GM23338 (cell line): ENCODE measurements around the gene DIAPH3. TPM values are rescaled to one million over a fixed set of nuclear protein-coding genes. Genes with fewer than 3 reads are reported as not detected.

Experiments used
- ATAC-seq: fragments of 200-7000 bp; cut with Tn5 transposase; 3 replicates; pipeline ENCODE4 v1.9.1; 2020
- DNase-seq: peaks from one replicate; pipeline ENCODE4 v3.0.0-alpha.2; 2015; ENCODE audit warnings: low spot score
- H2AFZ ChIP-seq: fragments of 200-600 bp; sonication (generic); 2 replicates; pipeline ENCODE4 v1.8.0; 2016; ENCODE audit warnings: antibody characterized with exemption, mild to moderate bottlenecking, moderate library complexity
- H3F3A ChIP-seq: fragments of 200-600 bp; sonication (generic); replicated peaks from 2 replicates; pipeline ENCODE4 v1.8.0; 2017; ENCODE audit warnings: antibody characterized with exemption, mixed run types, low read depth
- H3K27ac ChIP-seq: fragments of 200-600 bp; sonication (generic); 2 replicates; pipeline ENCODE4 v1.6.1; 2016; ENCODE audit warnings: low read depth
- H3K27me3 ChIP-seq: fragments of 200-600 bp; sonication (generic); 2 replicates; pipeline ENCODE4 v1.8.0; 2016; ENCODE audit warnings: mild to moderate bottlenecking, mixed run types, moderate library complexity; ENCODE audit not compliant: insufficient read depth
- H3K36me3 ChIP-seq: fragments of 200-600 bp; sonication (generic); 2 replicates; pipeline ENCODE4 v1.8.0; 2016; ENCODE audit warnings: mild to moderate bottlenecking; ENCODE audit not compliant: insufficient read depth
- H3K4me1 ChIP-seq: fragments of 200-600 bp; sonication (generic); 2 replicates; pipeline ENCODE4 v1.8.0; 2016; ENCODE audit warnings: mild to moderate bottlenecking, moderate library complexity; ENCODE audit not compliant: insufficient read depth
- H3K4me2 ChIP-seq: fragments of 200-600 bp; sonication (generic); 2 replicates; pipeline ENCODE4 v1.7.1; 2017; ENCODE audit warnings: mixed run types
- H3K4me3 ChIP-seq: fragments of 200-600 bp; sonication (generic); 2 replicates; pipeline ENCODE4 v1.6.1; 2016; ENCODE audit warnings: mixed run types
- H3K79me2 ChIP-seq: fragments of 200-600 bp; sonication (generic); replicated peaks from 2 replicates; pipeline ENCODE4 v1.8.0; 2017; ENCODE audit warnings: mild to moderate bottlenecking; ENCODE audit not compliant: insufficient read depth
- H3K9me2 ChIP-seq: fragments of 200-600 bp; sonication (generic); 2 replicates; pipeline ENCODE4 v1.8.0; 2017; ENCODE audit not compliant: insufficient read depth
- H4K20me1 ChIP-seq: fragments of 200-600 bp; sonication (generic); replicated peaks from 2 replicates; pipeline ENCODE4 v1.8.0; 2017; ENCODE audit warnings: mild to moderate bottlenecking; ENCODE audit not compliant: insufficient read depth
- H3K27ac Mint-ChIP-seq: 2 replicates; pipeline ENCODE4 v1.8.0; 2020; ENCODE audit warnings: inconsistent platforms, mild to moderate bottlenecking, moderate library complexity, mixed read lengths
- H3K27me3 Mint-ChIP-seq: 3 replicates; pipeline ENCODE4 v1.8.0; 2022; ENCODE audit warnings: low read depth, mild to moderate bottlenecking, moderate library complexity, mixed read lengths, inconsistent platforms; ENCODE audit not compliant: insufficient read depth, poor library complexity
- H3K36me3 Mint-ChIP-seq: 3 replicates; pipeline ENCODE4 v1.8.0; 2021; ENCODE audit warnings: low read depth, mild to moderate bottlenecking, inconsistent platforms, moderate library complexity, mixed read lengths
- H3K4me1 Mint-ChIP-seq: 3 replicates; pipeline ENCODE4 v1.8.0; 2020; ENCODE audit warnings: mild to moderate bottlenecking, inconsistent platforms, mixed read lengths
- H3K4me3 Mint-ChIP-seq: 3 replicates; pipeline ENCODE4 v1.8.0; 2021; ENCODE audit warnings: moderate library complexity, mild to moderate bottlenecking, inconsistent platforms, mixed read lengths
- H3K9me3 Mint-ChIP-seq: 3 replicates; pipeline ENCODE4 v1.8.0; 2020; ENCODE audit warnings: moderate library complexity, mild to moderate bottlenecking, inconsistent platforms, mixed read lengths
- EZH2 ChIP-seq: fragments of 200-600 bp; sonication (generic); IDR thresholded peaks from one replicate; pipeline ENCODE4 v1.8.0; 2017; ENCODE audit warnings: antibody characterized with exemption, mild to moderate bottlenecking, low read depth; ENCODE audit not compliant: unreplicated experiment
- EZH2phosphoT487 ChIP-seq: fragments of 200-600 bp; sonication (generic); IDR thresholded peaks from one replicate; pipeline ENCODE4 v1.8.1; 2018; ENCODE audit warnings: antibody characterized with exemption; ENCODE audit not compliant: unreplicated experiment
- POLR2AphosphoS5 ChIP-seq: IDR thresholded peaks from 2 replicates; pipeline ENCODE4 v1.6.1; 2016; ENCODE audit warnings: antibody characterized with exemption, low read depth
- STAT1 ChIP-seq: IDR thresholded peaks from one replicate; pipeline ENCODE4 v1.6.1; 2016; ENCODE audit warnings: antibody characterized with exemption; ENCODE audit not compliant: unreplicated experiment
- ZNF114 ChIP-seq: fragments of 250-450 bp; sonication (Bioruptor Pico); IDR thresholded peaks from 2 replicates; pipeline ENCODE4 v1.5.0; 2020; ENCODE audit warnings: mild to moderate bottlenecking, moderate library complexity
- polyA plus RNA-seq: library from polyadenylated mRNA; unstranded; fragments of >200 nt; fragmentation: Nextera tagmentation; extraction: Ambion mirVana; gene quantifications from 2 replicates; pipeline ENCODE4 v1.2.1, GENCODE V29; 2016
- total RNA-seq: library from RNA; depleted of rRNA; stranded (reverse); fragments of >200 nt; shearing (Covaris generic); gene quantifications from 2 replicates; pipeline ENCODE4 v1.2.3, GENCODE V29; 2014
- TF ChIP-seq, protein P1 (sequence below): IDR thresholded peaks from one replicate; pipeline ENCODE4 v1.6.1; 2018; ENCODE audit warnings: antibody characterized with exemption; ENCODE audit not compliant: unreplicated experiment
- TF ChIP-seq, protein P2 (sequence below): IDR thresholded peaks from 2 replicates; pipeline ENCODE4 v1.6.1; 2016; ENCODE audit warnings: antibody characterized with exemption
- TF ChIP-seq, protein P3 (sequence below): fragments of 250-450 bp; sonication (Bioruptor Pico); IDR thresholded peaks from 2 replicates; pipeline ENCODE4 v1.5.0; 2020; ENCODE audit warnings: mild to moderate bottlenecking, moderate library complexity
- TF ChIP-seq, protein P4 (sequence below), 2 experiments: fragments of 200-600 bp in 1 of 2; sonication (generic) in 1 of 2; conservative IDR thresholded peaks; 2 replicates each; pipeline versions ENCODE4 v1.5.1 to v1.6.1; 2016 to 2017; ENCODE audit warnings: antibody characterized with exemption in 2 of 2, low read depth in 2 of 2, mild to moderate bottlenecking in 2 of 2, moderate library complexity in 1 of 2

Gene DIAPH3
- total and polyA plus RNA-seq, 2 experiments from 2014 or later, result 23.4 to 30.2 TPM

DNA sequence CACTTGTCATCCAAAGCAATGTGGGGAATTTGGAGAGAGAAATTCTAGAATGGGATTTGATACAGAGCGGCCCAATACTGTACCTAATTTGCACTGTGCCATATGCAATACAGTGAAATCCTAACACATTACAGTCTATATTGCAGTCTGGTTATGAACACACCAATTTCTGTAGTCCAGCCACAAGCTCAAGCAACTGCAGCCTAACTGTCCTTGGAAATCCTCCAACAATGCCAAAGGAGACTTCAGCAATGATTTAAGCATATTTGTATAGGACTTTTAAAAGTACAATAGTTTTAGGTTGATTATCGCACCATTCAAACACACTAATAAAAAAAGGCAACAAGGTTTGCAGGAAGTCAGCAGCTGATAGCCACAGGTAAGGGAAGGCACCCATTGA lies 17.3 kb downstream of the DIAPH3 start:
- Histone ChIP-seq H4K20me1 (peaks cover 7% of the 10 kb centered on the region; the same call in 1 of the 2 replicates), H3K4me3 (no peak overlapping the region), H3K36me3 (no peaks in the 10 kb centered on the region), H2AFZ (no peak overlapping the region), H3K79me2 (peaks cover 100% of the 10 kb centered on the region), H3K27ac (no peak overlapping the region), H3K4me1 (peaks cover 31% of the 10 kb centered on the region), H3F3A (no peaks in the 10 kb centered on the region), H3K4me2 (no peak overlapping the region), H3K9me2 (no peaks in the 10 kb centered on the region; the same call in 1 of the 2 replicates), H3K27me3 (no peaks in the 10 kb centered on the region)
- Mint-ChIP-seq H3K36me3 (no peaks in the 10 kb centered on the region), H3K27me3 (peaks cover 5% of the 10 kb centered on the region), H3K9me3 (no peaks in the 10 kb centered on the region), H3K4me1 (peaks cover 29% of the 10 kb centered on the region), H3K27ac (no peak overlapping the region), H3K4me3 (no peak overlapping the region)
- DNase-seq (no peak), ATAC-seq (no peak)
- TF ChIP-seq, protein P1, sequence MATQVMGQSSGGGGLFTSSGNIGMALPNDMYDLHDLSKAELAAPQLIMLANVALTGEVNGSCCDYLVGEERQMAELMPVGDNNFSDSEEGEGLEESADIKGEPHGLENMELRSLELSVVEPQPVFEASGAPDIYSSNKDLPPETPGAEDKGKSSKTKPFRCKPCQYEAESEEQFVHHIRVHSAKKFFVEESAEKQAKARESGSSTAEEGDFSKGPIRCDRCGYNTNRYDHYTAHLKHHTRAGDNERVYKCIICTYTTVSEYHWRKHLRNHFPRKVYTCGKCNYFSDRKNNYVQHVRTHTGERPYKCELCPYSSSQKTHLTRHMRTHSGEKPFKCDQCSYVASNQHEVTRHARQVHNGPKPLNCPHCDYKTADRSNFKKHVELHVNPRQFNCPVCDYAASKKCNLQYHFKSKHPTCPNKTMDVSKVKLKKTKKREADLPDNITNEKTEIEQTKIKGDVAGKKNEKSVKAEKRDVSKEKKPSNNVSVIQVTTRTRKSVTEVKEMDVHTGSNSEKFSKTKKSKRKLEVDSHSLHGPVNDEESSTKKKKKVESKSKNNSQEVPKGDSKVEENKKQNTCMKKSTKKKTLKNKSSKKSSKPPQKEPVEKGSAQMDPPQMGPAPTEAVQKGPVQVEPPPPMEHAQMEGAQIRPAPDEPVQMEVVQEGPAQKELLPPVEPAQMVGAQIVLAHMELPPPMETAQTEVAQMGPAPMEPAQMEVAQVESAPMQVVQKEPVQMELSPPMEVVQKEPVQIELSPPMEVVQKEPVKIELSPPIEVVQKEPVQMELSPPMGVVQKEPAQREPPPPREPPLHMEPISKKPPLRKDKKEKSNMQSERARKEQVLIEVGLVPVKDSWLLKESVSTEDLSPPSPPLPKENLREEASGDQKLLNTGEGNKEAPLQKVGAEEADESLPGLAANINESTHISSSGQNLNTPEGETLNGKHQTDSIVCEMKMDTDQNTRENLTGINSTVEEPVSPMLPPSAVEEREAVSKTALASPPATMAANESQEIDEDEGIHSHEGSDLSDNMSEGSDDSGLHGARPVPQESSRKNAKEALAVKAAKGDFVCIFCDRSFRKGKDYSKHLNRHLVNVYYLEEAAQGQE, result no peak
- TF ChIP-seq STAT1 (no peak), EZH2phosphoT487 (no peak), EZH2 (no peak), ZNF114 (no peak), POLR2AphosphoS5 (no peak)
- TF ChIP-seq, protein P2, sequence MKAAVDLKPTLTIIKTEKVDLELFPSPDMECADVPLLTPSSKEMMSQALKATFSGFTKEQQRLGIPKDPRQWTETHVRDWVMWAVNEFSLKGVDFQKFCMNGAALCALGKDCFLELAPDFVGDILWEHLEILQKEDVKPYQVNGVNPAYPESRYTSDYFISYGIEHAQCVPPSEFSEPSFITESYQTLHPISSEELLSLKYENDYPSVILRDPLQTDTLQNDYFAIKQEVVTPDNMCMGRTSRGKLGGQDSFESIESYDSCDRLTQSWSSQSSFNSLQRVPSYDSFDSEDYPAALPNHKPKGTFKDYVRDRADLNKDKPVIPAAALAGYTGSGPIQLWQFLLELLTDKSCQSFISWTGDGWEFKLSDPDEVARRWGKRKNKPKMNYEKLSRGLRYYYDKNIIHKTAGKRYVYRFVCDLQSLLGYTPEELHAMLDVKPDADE, result no peak
- TF ChIP-seq, protein P3, sequence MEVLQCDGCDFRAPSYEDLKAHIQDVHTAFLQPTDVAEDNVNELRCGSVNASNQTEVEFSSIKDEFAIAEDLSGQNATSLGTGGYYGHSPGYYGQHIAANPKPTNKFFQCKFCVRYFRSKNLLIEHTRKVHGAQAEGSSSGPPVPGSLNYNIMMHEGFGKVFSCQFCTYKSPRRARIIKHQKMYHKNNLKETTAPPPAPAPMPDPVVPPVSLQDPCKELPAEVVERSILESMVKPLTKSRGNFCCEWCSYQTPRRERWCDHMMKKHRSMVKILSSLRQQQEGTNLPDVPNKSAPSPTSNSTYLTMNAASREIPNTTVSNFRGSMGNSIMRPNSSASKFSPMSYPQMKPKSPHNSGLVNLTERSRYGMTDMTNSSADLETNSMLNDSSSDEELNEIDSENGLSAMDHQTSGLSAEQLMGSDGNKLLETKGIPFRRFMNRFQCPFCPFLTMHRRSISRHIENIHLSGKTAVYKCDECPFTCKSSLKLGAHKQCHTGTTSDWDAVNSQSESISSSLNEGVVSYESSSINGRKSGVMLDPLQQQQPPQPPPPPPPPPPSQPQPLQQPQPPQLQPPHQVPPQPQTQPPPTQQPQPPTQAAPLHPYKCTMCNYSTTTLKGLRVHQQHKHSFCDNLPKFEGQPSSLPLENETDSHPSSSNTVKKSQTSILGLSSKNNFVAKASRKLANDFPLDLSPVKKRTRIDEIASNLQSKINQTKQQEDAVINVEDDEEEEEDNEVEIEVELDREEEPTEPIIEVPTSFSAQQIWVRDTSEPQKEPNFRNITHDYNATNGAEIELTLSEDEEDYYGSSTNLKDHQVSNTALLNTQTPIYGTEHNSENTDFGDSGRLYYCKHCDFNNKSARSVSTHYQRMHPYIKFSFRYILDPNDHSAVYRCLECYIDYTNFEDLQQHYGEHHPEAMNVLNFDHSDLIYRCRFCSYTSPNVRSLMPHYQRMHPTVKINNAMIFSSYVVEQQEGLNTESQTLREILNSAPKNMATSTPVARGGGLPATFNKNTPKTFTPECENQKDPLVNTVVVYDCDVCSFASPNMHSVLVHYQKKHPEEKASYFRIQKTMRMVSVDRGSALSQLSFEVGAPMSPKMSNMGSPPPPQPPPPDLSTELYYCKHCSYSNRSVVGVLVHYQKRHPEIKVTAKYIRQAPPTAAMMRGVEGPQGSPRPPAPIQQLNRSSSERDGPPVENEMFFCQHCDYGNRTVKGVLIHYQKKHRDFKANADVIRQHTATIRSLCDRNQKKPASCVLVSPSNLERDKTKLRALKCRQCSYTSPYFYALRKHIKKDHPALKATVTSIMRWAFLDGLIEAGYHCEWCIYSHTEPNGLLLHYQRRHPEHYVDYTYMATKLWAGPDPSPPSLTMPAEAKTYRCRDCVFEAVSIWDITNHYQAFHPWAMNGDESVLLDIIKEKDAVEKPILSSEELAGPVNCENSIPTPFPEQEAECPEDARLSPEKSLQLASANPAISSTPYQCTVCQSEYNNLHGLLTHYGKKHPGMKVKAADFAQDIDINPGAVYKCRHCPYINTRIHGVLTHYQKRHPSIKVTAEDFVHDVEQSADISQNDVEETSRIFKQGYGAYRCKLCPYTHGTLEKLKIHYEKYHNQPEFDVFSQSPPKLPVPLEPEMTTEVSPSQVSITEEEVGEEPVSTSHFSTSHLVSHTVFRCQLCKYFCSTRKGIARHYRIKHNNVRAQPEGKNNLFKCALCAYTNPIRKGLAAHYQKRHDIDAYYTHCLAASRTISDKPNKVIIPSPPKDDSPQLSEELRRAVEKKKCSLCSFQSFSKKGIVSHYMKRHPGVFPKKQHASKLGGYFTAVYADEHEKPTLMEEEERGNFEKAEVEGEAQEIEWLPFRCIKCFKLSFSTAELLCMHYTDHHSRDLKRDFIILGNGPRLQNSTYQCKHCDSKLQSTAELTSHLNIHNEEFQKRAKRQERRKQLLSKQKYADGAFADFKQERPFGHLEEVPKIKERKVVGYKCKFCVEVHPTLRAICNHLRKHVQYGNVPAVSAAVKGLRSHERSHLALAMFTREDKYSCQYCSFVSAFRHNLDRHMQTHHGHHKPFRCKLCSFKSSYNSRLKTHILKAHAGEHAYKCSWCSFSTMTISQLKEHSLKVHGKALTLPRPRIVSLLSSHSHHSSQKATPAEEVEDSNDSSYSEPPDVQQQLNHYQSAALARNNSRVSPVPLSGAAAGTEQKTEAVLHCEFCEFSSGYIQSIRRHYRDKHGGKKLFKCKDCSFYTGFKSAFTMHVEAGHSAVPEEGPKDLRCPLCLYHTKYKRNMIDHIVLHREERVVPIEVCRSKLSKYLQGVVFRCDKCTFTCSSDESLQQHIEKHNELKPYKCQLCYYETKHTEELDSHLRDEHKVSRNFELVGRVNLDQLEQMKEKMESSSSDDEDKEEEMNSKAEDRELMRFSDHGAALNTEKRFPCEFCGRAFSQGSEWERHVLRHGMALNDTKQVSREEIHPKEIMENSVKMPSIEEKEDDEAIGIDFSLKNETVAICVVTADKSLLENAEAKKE, result no peak
- TF ChIP-seq, protein P4, sequence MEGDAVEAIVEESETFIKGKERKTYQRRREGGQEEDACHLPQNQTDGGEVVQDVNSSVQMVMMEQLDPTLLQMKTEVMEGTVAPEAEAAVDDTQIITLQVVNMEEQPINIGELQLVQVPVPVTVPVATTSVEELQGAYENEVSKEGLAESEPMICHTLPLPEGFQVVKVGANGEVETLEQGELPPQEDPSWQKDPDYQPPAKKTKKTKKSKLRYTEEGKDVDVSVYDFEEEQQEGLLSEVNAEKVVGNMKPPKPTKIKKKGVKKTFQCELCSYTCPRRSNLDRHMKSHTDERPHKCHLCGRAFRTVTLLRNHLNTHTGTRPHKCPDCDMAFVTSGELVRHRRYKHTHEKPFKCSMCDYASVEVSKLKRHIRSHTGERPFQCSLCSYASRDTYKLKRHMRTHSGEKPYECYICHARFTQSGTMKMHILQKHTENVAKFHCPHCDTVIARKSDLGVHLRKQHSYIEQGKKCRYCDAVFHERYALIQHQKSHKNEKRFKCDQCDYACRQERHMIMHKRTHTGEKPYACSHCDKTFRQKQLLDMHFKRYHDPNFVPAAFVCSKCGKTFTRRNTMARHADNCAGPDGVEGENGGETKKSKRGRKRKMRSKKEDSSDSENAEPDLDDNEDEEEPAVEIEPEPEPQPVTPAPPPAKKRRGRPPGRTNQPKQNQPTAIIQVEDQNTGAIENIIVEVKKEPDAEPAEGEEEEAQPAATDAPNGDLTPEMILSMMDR (conservative IDR thresholded peaks at IDR 0.05; ENCODE audit: low read depth in 2 of 2), result no peak
